ENCODE measurements around the gene CROCC.
A peak's percentile ranks its signal among the peaks of the same experiment; 100 is the strongest.

The CROCC gene

DNA sequence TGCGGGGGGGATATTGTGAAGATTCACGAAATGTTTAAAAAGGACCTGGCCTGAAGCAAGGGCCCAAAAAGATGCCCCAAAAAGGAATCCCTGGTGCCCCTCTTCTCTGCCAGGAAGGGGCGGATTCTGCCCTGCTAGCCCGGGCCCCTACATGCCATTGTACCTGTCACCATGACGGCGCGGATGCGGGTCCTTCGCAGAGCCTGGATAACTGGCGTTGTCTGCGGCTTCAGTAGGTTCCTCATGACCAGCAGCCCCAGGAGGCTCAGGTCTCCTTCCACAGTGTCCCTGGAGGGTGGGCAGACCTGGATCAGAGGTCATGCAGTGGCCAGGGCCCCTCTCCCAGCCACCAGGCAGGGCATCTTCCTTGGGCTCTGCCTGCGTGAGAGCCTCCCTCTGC, 69.8 kb downstream of the CROCC start:
- DNase-seq, result no peak

DNA sequence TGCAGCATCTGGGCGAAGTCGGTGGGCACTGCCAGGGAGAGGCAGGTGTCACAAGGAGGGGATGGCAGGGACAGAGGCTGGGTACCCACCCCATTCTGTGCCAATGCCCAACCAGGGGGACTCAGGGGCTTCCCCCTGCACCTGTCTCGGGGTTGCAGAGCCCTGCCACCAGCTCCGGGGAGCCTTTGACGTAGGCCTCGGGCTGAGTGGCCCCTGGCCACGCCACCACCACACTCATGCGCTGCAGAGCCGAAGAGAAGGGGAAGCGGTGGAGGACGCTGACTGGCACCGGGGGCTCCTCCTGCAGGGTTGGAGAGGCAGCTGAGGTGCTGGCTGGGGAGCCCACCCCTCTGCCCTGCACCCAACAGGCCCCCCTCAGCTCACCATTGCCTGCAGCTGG, 70.4 kb downstream of the CROCC start:
- no peak for DNase-seq

DNA sequence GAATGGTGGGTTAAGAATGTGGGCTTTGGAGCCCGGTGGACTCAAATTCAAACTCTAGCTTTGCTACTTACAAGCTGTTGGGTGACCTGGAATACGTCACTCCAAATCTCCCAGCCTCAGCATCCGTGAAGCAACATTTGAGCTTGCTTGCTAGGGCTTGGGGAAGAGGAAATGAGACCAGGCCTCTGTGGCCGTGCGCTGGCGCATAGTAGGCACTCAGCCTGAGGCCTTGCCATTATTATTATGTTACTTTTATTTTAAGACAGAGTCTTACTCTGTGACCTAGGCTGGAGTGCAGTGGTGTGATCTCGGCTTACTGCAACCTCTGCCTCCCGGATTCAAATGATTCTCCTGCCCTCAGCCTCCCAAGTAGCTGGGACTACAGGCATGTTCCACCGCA, 70.9 kb downstream of the CROCC start:
- no peak for DNase-seq

DNA sequence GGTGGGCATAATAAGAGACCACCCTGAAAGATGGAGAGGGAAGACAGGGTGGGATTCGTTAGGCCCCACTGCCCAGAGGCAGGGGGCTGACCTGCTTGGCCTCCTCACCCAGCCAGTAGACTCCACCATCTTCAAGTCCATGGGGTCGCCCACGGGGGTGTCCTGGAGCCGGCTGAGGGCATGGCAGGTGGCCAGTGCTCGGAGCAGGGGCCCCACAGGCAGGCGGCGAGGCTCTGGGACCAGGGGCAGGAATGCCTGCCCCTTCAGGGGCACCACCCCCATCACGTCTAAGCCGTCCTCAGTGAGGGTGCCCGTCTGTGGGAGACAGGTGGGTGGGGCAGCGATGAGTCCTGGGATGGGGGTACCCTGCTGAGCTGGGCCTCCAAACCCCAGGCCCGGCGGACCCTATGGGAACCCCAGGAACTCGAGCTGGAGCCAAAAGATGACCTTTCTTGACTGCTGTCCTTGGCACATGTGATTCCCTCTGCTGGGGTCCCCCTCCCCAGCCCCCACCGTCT, 71.8 kb downstream of the CROCC start:
- DNase-seq, result no peak

DNA sequence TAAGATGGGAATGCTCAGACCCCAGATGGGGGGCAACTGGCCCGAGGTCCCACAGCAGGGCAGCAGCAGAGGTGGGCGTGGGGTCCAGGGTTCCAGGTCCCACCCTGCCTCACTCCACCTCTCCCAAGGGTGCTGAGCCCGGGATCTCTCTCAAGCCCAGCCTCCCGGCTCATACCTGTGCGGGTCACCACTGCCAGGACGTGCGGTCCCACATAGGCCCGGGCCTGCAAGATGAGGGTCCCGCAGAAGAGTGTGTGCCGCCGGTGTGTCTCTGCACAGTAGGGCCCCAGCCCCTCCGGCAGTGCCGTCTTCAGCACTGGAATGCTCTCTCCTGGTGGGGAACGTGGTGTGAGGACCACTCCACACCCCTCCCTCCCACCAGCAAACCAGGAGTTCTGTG, 75.1 kb downstream of the CROCC start:
- no peak for DNase-seq

DNA sequence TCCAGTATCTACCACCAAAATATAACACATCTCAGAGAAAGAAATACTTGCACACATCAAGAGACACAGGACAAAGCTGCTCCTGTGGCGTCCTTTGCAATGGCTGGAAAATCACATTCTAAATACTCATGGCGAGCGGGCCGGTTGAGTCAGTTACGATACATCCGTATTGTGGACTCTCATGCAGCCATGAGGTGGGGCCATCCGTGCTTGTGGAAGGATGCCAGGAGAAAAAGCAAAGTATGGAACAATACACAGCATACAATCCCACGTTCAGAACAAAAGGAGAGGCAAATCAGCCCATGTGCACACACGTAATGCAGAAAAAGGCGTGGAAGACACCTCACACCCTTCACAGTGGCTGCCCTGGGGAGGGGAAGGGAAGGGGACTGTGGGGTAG, 76.9 kb downstream of the CROCC start:
- DNase-seq, result no peak

DNA sequence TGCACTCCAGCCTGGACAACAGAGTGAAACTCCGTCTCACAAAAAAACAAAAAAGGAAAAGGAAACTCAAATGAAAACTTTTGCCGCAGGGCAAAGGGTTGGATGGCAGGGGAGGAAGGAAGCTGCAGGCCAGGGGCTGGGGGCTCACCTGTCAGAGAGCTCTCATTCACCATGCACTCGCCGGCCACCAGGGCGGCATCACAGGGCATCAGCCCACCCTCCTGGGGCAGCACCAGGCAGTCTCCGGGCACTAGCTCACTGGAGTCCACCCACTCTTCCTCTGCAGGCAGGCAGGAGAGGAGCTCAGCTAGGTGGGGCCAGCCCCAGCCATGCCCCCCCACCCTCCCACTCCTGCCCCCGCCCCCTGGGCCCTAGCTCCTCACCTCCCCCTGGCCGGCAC, 78.1 kb downstream of the CROCC start:
- no peak for DNase-seq

DNA sequence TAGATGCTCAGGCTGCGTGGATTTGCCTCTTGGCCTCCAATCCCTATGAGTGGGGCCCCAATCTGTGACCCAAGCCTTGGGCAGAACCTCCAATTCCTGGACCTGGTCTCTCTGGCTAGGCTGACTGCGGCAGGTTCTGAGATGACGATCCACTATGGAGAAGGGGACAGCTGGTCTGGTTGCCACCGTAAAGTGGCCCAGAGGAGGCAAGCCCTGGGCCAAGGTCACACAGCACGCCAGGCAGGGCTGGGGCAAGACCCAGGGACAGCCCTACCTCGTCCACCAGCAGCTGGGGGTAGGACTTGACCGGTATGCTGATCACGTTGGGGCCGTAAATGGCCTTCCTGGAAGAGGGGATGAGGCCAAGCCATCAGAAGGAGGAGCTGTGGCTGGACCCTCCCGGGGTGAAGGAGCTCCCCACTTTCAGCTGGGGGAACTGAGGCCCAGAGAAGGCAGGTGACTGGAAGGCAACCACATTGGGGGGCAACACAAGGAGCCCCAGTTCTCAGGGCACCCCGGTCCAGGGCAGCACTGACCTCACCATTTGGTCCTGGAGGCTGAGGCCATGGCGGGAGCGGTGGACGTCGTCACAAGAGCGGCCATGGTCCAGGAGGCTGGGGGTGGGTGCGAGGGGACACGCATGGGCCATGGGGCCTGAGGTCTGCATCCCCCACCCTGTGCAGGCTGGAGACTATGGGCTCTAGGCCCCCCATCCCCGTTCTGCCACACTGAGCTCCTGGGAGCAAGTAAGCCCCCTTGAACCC, 80.2 kb downstream of the CROCC start:
- no peak for DNase-seq

DNA sequence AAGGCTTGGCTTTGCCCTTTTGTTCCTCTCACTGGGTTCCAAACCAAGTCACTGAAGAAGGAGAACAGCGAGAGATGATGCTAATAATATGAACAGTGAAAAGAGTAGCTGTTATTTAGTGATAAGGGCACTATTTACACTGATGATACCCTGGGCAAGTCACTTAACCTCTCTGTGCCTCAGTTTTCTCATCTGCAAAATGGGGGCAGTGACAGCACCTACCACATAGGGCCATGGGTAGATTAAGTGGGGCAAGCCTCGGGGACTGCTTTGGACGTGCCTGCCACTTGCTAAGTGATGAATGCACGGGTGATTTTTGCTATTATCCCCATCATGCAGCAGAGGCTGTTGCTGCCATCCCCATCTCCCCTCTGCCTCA, 80.8 kb downstream of the CROCC start:
- DNase-seq, result no peak

DNA sequence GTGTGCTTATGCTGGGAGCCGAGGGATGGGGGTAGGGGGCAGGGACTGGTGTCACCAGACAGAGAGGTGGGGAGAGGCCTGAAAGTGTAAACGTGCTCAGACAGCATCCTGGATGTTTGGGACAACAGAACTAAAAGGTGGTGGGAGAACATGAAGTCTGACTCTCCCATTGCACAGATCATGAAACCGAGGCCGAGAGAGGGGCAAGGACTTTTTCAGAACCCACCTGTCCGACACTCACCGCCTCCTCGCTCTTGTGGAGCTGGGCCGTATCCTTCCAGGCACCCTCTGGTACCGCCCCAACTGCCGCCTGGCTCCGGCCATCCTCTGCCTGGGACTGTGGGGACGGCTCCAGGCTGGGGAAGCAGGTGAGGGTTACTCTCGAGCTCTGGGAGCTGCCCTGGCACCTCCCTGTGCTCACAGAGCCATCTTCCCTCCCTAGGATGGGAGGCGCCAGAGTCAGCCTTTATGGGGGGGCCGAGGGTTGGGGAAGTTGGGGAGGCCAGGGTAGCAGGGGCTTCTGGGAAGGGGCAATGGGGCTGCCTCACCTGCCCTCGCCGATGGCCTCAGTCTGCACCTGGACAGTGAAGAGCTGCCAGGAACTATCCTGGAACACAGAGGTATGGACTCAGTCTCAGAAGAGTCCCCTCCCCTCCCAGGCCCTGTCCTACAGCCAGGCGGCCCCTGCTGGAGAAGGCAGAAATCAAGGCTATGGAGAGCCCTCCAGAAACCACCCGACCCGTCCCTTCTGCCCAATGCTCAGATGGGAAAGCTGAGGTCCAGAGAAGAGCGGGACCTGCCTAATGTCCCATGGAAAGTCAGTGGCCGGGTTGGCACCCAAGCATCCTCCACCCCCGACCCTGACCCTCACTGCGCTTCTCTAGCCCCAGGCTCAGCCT, 83.0 kb downstream of the CROCC start:
- DNase-seq, result no peak

DNA sequence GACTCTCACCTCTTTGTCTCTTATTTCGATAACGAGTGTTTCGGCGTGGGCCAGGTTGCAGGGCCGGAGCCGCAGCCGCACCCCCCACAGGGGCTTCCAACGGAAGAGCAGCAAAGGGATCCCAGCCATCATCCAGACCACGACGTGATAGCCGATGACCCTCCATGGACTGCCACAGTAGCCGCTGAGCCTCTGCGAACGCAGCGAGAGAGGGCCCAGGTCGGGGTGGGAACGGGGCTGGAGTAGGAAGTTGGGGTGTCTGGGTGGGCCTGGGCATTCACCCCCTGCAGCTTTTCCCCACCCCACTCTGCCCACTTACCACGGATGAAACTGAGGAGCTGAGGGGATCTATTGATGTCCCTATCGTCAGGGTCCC, 83.6 kb downstream of the CROCC start:
- DNase-seq, result no peak

DNA sequence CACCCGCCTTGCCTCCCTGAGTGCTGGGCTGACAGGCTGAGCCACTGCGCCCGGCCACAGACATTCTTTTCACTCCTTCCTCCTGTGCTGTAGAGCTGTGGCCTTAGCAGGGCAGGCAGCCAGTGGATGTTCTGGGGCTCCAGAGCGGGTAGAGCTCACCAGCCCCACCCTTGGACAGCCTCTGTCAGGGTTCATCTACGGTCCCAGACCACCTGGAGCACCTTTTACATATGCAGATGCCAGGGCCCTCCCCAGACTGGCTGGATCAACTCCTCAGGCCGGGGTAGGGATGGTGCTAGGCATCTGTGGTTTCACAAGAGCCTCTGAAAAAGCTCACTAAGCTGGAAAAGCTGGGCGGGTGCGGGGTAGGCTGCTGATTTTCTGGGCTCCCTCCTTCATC, 85.4 kb downstream of the CROCC start:
- no peak for DNase-seq

DNA sequence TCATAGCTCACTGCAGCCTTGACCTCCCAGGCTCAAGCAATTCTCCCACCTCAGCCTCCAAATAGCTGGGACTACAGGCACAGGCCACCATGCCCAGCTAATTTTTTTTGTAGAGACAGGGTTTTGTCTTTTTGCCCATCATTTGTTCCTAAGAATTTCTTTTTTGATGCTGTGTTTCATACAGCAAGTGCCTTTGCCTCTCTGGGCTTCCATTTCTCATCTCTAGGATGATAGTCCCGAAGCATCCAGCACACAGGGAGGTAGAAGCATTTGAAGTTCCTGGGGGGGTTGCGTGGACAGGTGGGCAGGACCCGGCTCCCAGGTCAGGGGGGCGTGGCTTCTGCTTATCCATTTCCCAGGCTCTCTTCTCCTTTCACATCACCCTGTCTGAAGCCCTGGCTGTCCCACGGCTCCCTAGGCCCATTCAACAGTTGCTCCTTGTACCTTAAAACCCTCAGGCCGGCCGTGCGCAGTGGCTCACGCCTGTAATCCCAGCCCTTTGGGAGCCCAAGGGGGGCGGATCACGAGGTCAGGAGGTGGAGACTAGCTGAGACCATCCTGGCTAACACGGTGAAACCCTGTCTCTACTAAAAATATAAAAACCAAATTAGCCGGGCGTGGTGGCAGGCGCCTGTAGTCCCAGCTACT, 86.6 kb downstream of the CROCC start:
- no peak for DNase-seq

DNA sequence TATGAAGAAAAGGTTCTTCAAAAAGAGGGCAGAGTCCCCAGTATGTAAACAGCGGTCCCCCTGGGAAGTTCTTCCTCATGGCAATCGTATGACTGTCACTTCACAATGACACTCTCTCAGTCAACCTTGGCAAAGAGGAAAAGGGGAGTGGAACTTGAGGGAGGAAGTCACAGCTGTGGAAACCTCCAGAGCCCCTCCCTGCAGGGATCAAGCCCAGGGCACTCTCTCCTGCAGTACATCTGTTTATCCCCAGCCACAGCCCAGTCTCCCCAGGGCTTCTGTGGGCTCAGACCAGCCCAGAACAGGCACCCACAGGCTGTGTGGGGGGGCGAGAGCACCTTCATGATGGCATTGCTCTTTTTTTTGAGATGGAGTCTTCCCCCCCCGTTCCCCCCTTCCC, 88.0 kb downstream of the CROCC start:
- peak in 1 of 2 donors; percentile 14 for DNase-seq

DNA sequence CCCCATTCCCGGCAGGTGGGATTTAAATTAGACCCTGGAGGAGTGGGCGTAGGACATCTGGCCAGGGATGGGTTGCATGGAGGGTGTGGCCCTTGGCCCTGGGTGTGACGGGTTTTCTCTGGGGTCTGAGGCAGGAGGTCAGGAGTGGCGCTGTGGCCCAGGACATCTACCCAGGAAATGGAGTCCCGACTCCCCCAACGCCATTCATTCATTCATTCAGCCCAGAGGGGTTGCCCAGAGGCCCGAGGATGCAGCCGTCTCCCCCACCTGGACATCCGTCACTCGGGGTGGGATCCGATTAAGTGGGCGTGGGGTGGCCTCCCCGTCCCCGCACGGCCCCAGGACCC, 89.3 kb downstream of the CROCC start:
- peak in 1 of 2 donors; percentile 4 for DNase-seq

DNA sequence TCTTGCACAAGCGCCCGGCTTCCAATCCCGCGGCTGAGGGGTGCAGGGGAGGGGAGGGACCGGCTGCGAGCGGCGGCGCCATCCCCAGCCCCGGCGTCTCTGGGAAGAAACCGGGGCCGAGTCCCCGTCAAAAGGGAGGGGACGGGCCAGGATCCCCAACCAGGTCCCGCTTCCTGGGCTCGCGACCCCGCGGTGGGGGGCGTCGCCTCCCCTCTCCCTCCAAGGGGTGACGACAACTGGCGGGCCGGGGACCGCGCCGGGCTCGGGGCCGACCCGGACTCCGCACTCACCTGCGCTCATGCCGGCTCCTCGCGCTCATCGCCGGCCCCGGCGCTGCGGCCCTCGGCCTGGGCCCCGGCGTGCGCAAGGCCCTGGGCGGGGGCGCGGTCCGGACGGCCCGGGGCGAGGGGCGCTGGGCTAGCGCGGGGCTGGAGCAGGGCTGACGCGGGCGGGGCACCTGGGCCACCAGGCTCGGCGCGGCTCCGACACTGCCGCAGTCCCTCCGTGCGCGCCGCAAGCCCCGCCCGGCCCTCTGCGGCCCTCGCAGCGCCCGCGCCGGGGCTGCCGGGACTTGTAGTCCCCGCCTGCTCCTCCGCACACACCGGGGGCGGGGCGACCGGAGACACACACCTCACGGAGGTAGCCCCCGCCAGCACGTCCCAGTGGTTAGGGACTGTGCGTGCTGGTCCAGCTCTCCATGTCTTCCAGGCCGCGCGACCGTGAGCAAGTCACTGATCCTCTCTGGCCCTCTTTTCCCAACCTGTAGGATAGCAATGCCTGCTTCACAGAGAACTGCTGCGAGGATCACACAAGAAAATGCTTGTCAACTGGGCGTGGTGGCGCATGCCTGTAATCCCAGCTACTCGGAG, 89.9 kb downstream of the CROCC start, which contains the start of gene ATP13A2:
ATP13A2 (minus strand) TSS at position 490 of the 869 bp plus-strand sequence; CDS start at position 300, 190 bp downstream.
- DNase-seq, result peak; percentile 81 to 86

DNA sequence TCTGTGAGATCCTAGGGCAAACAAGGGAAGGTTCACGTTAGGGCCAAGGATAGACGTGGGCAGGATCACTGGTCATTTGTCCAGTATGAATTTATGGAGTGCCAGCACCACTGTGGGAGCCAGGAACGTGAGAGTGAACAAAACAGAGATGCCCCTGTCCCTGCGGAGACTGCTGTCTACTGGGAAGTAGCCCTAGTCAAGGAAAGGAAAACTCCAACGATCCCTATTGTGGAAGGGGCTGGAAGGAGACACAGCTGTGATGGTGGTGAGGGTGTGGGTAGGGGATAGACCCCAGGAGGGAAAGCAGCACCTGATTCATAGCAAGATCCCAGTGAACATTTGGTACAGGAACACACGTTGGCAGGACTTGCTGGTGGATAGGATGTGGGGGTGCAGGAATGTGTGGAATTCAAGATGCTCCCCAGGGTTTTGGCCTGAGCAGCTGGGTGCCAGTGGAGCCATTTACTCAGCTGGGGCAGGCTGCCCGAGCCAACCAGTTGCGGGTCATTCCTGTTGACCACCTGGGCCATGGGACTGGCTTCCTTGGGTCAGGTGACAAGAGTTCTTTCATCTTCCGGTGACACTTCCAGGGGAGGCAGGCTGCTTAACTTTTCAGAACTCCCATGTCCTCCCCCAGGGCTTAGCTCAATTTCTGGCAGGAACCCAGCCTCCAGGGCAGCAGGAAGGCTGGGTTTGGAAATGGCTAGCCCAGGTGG, 91.2 kb downstream of the CROCC start:
- no peak for DNase-seq

DNA sequence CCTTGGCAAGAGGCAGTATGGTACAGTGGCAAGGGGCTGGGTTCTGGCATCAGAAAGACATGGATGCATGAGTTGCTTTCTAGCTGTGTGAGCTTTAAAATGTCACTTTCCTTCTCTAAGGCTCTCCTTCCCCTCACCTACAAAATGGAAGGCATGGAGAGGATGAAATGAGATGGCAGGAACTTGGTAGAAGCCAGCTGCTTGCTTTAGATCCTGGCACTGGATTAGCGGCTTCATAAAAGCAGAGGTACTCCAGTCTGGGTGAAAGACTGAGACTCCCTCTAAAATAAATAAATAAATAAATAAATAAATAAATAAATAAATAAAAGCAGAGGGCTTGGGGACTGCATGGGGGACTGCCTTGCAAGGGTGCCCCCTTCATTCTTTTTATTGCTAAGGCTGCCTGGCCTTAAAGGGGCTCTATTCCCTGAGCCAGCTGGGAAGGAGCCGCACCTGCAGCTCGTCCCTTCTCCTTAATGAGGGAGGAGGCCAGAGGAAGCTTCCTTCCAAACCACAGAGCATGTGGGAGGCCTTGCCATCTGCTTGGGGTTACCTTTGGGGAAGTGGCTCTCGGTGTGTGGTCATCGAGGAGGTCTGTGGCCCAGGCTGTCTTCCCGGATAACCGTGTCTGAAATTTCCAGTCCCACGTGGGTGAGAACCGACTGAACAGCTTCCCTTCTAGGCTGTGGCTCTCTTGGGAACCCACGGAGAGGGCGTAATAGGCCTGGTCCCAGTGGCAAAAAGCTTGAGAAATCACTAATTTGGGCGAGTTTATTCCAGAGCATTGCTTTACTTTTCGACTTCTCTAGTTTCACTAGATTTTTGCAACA, 92.0 kb downstream of the CROCC start:
- DNase-seq, result peak; percentile 21 to 24

DNA sequence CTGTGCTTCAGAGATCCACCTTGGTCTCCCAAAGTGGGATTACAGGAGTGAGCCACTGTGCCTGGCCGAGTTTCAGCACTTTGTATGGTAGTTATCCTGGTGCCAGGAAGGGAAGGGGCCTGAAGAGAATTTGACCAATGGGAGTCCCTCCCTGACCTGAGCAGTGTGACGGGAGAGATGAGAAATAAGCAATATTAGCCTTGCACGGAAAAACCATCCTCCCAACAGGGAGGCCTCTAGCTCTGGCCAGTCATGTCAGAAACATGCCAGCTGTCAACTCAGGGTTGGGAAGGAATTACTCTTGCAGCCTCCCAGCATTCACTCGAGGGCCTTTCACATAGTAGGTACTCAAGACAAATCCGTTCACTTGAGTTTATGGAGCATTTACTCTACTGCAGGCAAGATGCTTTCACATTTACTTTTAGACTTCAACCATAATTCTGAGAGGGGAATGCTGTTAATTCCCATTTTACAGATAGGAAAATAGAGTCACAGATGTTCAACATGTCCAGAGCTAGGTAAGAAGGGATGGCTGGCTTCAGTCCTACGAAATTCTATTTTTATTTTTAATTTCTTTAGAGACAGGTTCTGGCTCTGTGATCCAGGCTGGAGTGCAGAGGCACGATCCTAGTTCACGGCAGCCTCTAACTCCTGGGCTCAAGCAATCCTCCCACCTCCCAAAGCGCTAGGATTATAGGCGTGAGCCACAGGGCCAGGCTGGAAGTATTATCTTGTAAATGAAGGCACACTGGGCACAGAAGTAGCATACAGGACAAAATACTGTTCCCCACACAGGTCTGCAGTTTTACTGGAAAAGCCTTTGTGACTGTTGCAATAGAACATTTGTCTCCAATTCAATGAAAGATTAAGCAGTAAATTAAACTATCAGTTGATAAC, 93.2 kb downstream of the CROCC start:
- DNase-seq, result no peak

DNA sequence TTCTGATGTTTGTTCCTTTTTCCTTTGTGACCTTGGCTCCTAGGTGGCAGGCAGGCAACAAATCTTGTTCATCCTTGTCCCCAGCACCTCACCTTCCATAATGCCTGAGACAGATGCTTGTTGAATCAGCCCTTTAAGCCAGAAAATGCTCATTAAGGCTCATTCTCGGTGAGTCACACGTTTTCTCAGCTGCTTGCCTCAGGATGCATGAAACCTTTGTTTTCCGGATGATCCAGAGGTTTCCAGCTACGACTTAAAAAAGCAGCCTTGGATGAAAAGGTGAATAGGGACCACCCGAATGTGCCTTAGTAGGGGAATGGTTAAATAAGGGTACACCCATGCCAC, 94.6 kb downstream of the CROCC start:
- no peak for DNase-seq
